Smooth muscle cell (in vitro differentiated cells): Measurements from ENCODE around the gene GART. TPM values are rescaled to one million over a fixed set of nuclear protein-coding genes. Genes with fewer than 3 reads are reported as not detected.
"Not testable (repeated sequence)": the region's sequence is repeated elsewhere in the genome, so short reads cannot be mapped to it uniquely, and the experiment has no call there.

Experiments
- DNase-seq: peaks from one replicate; lab custom pipeline; 2025; ENCODE audit not compliant: unreplicated experiment; lab: John Stamatoyannopoulos, UW
- H2AFZ ChIP-seq: fragments of 200-600 bp; sonication (generic); 2 replicates; pipeline ENCODE4 v1.6.0; 2016; ENCODE audit warnings: antibody characterized with exemption, low read depth, mild to moderate bottlenecking
- H3F3A ChIP-seq: fragments of 200-600 bp; sonication (generic); 2 replicates; pipeline ENCODE4 v1.6.0; 2017; ENCODE audit warnings: antibody characterized with exemption, low read depth
- H3K27ac ChIP-seq: fragments of 200-600 bp; sonication (generic); 2 replicates; pipeline ENCODE4 v1.5.1; 2016; ENCODE audit warnings: low read depth, mild to moderate bottlenecking
- H3K27me3 ChIP-seq: fragments of 200-600 bp; sonication (generic); 2 replicates; pipeline ENCODE4 v1.6.1; 2016; ENCODE audit warnings: low read depth, mild to moderate bottlenecking
- H3K36me3 ChIP-seq: fragments of 200-600 bp; sonication (generic); 2 replicates; pipeline ENCODE4 v1.5.1; 2016; ENCODE audit warnings: low read depth
- H3K4me1 ChIP-seq: fragments of 200-600 bp; sonication (generic); 2 replicates; pipeline ENCODE4 v1.5.1; 2016; ENCODE audit warnings: low read depth
- H3K4me2 ChIP-seq: fragments of 200-600 bp; sonication (generic); 2 replicates; pipeline ENCODE4 v1.6.0; 2016; ENCODE audit warnings: mild to moderate bottlenecking
- H3K4me3 ChIP-seq: fragments of 200-600 bp; sonication (generic); 2 replicates; pipeline ENCODE4 v1.5.1; 2016; ENCODE audit warnings: mild to moderate bottlenecking
- H3K79me2 ChIP-seq: fragments of 200-600 bp; sonication (generic); 2 replicates; pipeline ENCODE4 v1.6.0; 2016; ENCODE audit warnings: low read depth, mild to moderate bottlenecking
- H3K9ac ChIP-seq: fragments of 200-600 bp; sonication (generic); 2 replicates; pipeline ENCODE4 v1.6.0; 2016; ENCODE audit warnings: low read depth
- H3K9me3 ChIP-seq: fragments of 200-600 bp; sonication (generic); replicated peaks from 2 replicates; pipeline ENCODE4 v1.5.1; 2016; ENCODE audit warnings: low read depth
- H4K20me1 ChIP-seq: fragments of 200-600 bp; sonication (generic); 2 replicates; pipeline ENCODE4 v1.6.0; 2016; ENCODE audit warnings: low read depth
- CTCF ChIP-seq: fragments of 200-600 bp; sonication (generic); IDR thresholded peaks from 2 replicates; pipeline ENCODE4 v1.5.1; 2017; ENCODE audit warnings: borderline replicate concordance, mild to moderate bottlenecking, antibody characterized with exemption; ENCODE audit not compliant: insufficient read depth, poor library complexity, severe bottlenecking
- WGBS: methylation state at CpG from one replicate; pipeline ENCODE4 v1.1.7; 2016; ENCODE audit warnings: low lambda C conversion rate; 5-methylcytosine and 5-hydroxymethylcytosine counted together
- polyA plus RNA-seq: library from polyadenylated mRNA; unstranded; fragments of >200 nt; fragmentation: Nextera tagmentation; extraction: Ambion mirVana; gene quantifications from 2 replicates; pipeline ENCODE4 v1.2.1, GENCODE V29; 2016
- total RNA-seq: library from RNA; depleted of rRNA; stranded (reverse); fragments of >200 nt; gene quantifications from 2 replicates; pipeline ENCODE4 v1.2.3, GENCODE V29; 2014

GART gene
- total and polyA plus RNA-seq, 2 experiments from 2014 or later = 29.0 to 38.3 TPM

- no peak overlapping the region for H3K27ac ChIP-seq
These were observed 64.9 kb downstream of the GART start for GRCh38 chr21:33477066-33477465.

DNA sequence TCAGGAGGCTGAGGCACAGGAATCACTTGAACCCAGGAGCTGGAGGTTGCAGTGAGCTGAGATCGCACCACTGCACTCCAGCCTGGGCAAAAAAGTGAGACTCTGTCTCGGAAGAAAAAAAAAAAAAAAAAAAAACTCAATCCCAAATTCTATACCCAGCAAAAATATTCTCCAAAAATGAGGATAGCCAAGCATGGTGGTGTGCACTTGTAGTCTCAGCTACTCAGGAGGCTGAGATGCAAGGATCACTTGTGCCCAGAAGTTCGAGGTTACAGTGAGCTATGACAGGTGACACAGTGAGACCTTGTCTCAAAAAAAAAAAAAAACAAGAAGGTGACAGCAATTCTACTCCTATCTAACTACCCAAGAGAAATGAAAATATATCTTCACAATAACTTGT is 68.6 kb downstream of the GART start:
- no peak for TF ChIP-seq CTCF
- no peak for DNase-seq
- H3K4me2 ChIP-seq = no peak overlapping the region
- 96% methylated on average over 3 of the region's 3 CpGs for WGBS
- peaks cover 57% of the 10 kb centered on the region for H3K79me2 ChIP-seq
- H3K4me1 ChIP-seq = peaks cover 4% of the 10 kb centered on the region
- no peak overlapping the region for H3K9ac ChIP-seq
- no peak overlapping the region for H2AFZ ChIP-seq
- no peaks in the 10 kb centered on the region for H3F3A ChIP-seq
- H4K20me1 ChIP-seq = peaks cover 38% of the 10 kb centered on the region
- no peak overlapping the region for H3K27ac ChIP-seq
- H3K27me3 ChIP-seq = no peaks in the 10 kb centered on the region
- no peaks in the 10 kb centered on the region for H3K36me3 ChIP-seq
- H3K4me3 ChIP-seq = no peak overlapping the region
- no peaks in the 10 kb centered on the region for H3K9me3 ChIP-seq

More at GRCh38 chr21:33477066-33477465, 64.9 kb downstream of the GART start:
- TF ChIP-seq CTCF = no peak
- Histone ChIP-seq H3K4me3 (no peak overlapping the region), H3F3A (no peaks in the 10 kb centered on the region), H2AFZ (no peak overlapping the region), H3K9me3 (no peaks in the 10 kb centered on the region), H3K9ac (no peak overlapping the region), H3K27me3 (no peaks in the 10 kb centered on the region), H4K20me1 (peaks cover 7% of the 10 kb centered on the region), H3K4me1 (peaks cover 8% of the 10 kb centered on the region), H3K4me2 (no peak overlapping the region), H3K79me2 (peaks cover 55% of the 10 kb centered on the region), H3K36me3 (no peaks in the 10 kb centered on the region)
- no peak for DNase-seq
- 93% methylated on average over 7 of the region's 7 CpGs for whole genome bisulfite sequencing

DNA sequence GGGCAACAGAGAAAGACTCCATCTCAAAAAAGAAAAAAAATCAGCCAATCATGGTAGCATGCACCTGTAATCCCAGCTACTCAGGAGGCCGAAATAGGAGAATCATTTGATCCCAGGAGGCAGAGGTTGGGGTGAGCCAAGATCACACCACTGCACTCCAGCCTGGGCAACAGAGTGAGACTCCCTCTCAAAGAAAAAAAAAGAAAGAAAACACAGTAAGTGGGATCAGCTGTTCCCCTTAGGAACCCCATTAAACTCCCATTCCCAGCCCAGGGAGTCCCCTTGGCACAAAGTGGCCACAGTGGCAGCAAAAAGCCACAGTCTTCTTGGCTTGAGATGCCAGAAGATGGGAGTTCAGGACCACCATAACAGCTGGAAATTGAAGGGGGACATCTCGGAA is 71.2 kb downstream of the GART start:
- no peaks in the 10 kb centered on the region for H3K9me3 ChIP-seq
- 100% methylated on average over 2 of the region's 2 CpGs for WGBS
- peaks cover 35% of the 10 kb centered on the region for H3K79me2 ChIP-seq

DNA sequence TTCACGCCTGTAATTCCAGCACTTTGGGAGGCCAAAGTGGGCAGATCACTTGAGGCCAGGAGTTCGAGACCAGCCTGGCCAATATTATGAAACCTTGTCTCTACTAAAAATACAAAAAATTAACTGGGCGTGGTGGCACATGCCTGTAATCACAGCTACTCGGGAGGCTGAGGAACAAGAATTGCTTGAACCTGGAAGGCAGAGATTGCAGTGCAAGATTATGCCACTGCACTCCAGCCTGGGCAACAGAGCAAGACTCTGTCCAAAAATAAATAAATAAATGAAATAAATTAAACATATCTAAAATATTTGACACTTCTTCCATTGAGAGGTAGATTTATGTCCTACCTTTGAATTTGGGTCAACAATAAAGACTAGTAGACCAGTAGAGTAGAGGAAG is 72.7 kb downstream of the GART start:
- not testable (repeated sequence) for H3F3A ChIP-seq, H3K4me2 ChIP-seq, H3K9me3 ChIP-seq, DNase-seq, H2AFZ ChIP-seq, H3K9ac ChIP-seq, H3K27ac ChIP-seq, H3K36me3 ChIP-seq, H3K4me3 ChIP-seq, H3K4me1 ChIP-seq, H3K27me3 ChIP-seq
- peaks cover 34% of the 10 kb centered on the region for H4K20me1 ChIP-seq
- WGBS = 95% methylated on average over 4 of the region's 4 CpGs
- peaks cover 25% of the 10 kb centered on the region for H3K79me2 ChIP-seq

More for the DNA sequence above, 71.2 kb downstream of the GART start:
- no peak overlapping the region for H3K4me3 ChIP-seq
- no peaks in the 10 kb centered on the region for H3K4me1 ChIP-seq
- no peaks in the 10 kb centered on the region for H3K36me3 ChIP-seq
- H3F3A ChIP-seq = no peaks in the 10 kb centered on the region
- no peak overlapping the region for H3K9ac ChIP-seq
- TF ChIP-seq CTCF = no peak
- H3K4me2 ChIP-seq = no peak overlapping the region
- DNase-seq = no peak
- H3K27me3 ChIP-seq = no peaks in the 10 kb centered on the region
- no peak overlapping the region for H3K27ac ChIP-seq
- H2AFZ ChIP-seq = no peak overlapping the region
- H4K20me1 ChIP-seq = peaks cover 37% of the 10 kb centered on the region
